ELF-1 (cell line): ENCODE measurements around the gene NOC4L.
A peak's percentile ranks its signal among the peaks of the same experiment; 100 is the strongest.

Experiments
- DNase-seq: peaks from one replicate; pipeline ENCODE4 v3.0.0-alpha.2; 2016; ENCODE audit warnings: low read depth, low spot score

Gene NOC4L

GRCh38 chr12:132144115-132144809 lies at the start of gene NOC4L, which contains the start of gene DDX51:
TSS of gene NOC4L (plus strand) at chr12:132144457. CDS start at chr12:132144489, 32 bp downstream.
TSS of gene DDX51 (minus strand) at chr12:132144319. CDS start at chr12:132144296, 23 bp downstream.
- peak; percentile 98 for DNase-seq

GRCh38 chr12:132095520-132096409 lies 48.5 kb upstream of the NOC4L start:
- no peak for DNase-seq

- peak; percentile 70 for DNase-seq
Observed at GRCh38 chr12:132099739-132100138, 44.5 kb upstream of the NOC4L start.

- no peak for DNase-seq
Observed at GRCh38 chr12:132100306-132101065, 43.8 kb upstream of the NOC4L start.

- DNase-seq = no peak
Observed at GRCh38 chr12:132102297-132102696, 42.0 kb upstream of the NOC4L start.

- DNase-seq = peak; percentile 22
Observed at GRCh38 chr12:132103072-132103471, 41.2 kb upstream of the NOC4L start.

GRCh38 chr12:132103542-132104308 lies 40.5 kb upstream of the NOC4L start:
- peak; percentile 48 for DNase-seq

- no peak for DNase-seq
Observed at GRCh38 chr12:132105467-132105866, 38.8 kb upstream of the NOC4L start.

GRCh38 chr12:132106921-132107320 lies 37.3 kb upstream of the NOC4L start:
- DNase-seq = no peak

GRCh38 chr12:132108211-132108832 lies 35.9 kb upstream of the NOC4L start:
- peak; percentile 78 for DNase-seq

GRCh38 chr12:132109741-132110140 lies 34.5 kb upstream of the NOC4L start:
- DNase-seq = no peak

GRCh38 chr12:132110677-132111076 lies 33.6 kb upstream of the NOC4L start:
- no peak for DNase-seq

- DNase-seq = no peak
Observed at GRCh38 chr12:132111654-132112304, 32.5 kb upstream of the NOC4L start.

- DNase-seq = no peak
Observed at GRCh38 chr12:132114667-132115066, 29.6 kb upstream of the NOC4L start.

- no peak for DNase-seq
Observed at GRCh38 chr12:132115500-132115899, 28.8 kb upstream of the NOC4L start.

- DNase-seq = no peak
Observed at GRCh38 chr12:132116709-132117557, 27.3 kb upstream of the NOC4L start.

- peak; percentile 61 for DNase-seq
Observed at GRCh38 chr12:132117558-132117875, 26.7 kb upstream of the NOC4L start.

- peak; percentile 62 for DNase-seq
Observed at GRCh38 chr12:132118876-132119275, 25.4 kb upstream of the NOC4L start.

- DNase-seq = no peak
Observed at GRCh38 chr12:132121283-132121682, 23.0 kb upstream of the NOC4L start.
